Measurements from ENCODE around the gene ENOX1. TPM values are rescaled to one million over a fixed set of nuclear protein-coding genes. Genes with fewer than 3 reads are reported as not detected.

ENOX1 gene
- total RNA-seq, 1 experiment from 2014 or later = 0.26 TPM

- TF ChIP-seq ZNF423 (CRISPR knock-in tag; IDR thresholded peaks at IDR 0.05) (no peak), ZNF425 (CRISPR knock-in tag; conservative IDR thresholded peaks at IDR 0.05) (no peak)
These were observed 397.2 kb downstream of the ENOX1 start (continued) for GRCh38 chr13:43389573-43389972.

GRCh38 chr13:43388282-43389034 is 398.3 kb downstream of the ENOX1 start:
- CTCF ChIA-PET = no interaction called here
- no peak for DNase-seq (ENCODE audit: low spot score)
- H3K36me3 Mint-ChIP-seq = no peaks in the 10 kb centered on the region
- H3K4me3 Mint-ChIP-seq = no peak overlapping the region
- H3K27me3 Mint-ChIP-seq (ENCODE audit: low read depth) = no peaks in the 10 kb centered on the region
- no peak for TF ChIP-seq ZNF396 (CRISPR knock-in tag; IDR thresholded peaks at IDR 0.05; ENCODE audit: borderline replicate concordance)
- no peak for TF ChIP-seq IRF2 (CRISPR knock-in tag; IDR thresholded peaks at IDR 0.05; ENCODE audit: borderline replicate concordance, low read depth)
- no peak for TF ChIP-seq SP1 (CRISPR knock-in tag; conservative IDR thresholded peaks at IDR 0.05)
- TF ChIP-seq NFATC4 (CRISPR knock-in tag; IDR thresholded peaks at IDR 0.05) = no peak
- TF ChIP-seq GTF2I (CRISPR knock-in tag; conservative IDR thresholded peaks at IDR 0.05) = no peak
- TF ChIP-seq NFYB (CRISPR knock-in tag; conservative IDR thresholded peaks at IDR 0.05; ENCODE audit: low read depth) = no peak
- no peak for TF ChIP-seq STAT6 (CRISPR knock-in tag; conservative IDR thresholded peaks at IDR 0.05; ENCODE audit: low read depth)
- no peak for TF ChIP-seq AR (CRISPR knock-in tag; IDR thresholded peaks at IDR 0.05)
- TF ChIP-seq E2F1 (CRISPR knock-in tag; IDR thresholded peaks at IDR 0.05) = no peak
- TF ChIP-seq USF2 (CRISPR knock-in tag; IDR thresholded peaks at IDR 0.05) = no peak
- no peak for TF ChIP-seq IRF1 (CRISPR knock-in tag; IDR thresholded peaks at IDR 0.05)
- TF ChIP-seq ATF3 (CRISPR knock-in tag; conservative IDR thresholded peaks at IDR 0.05) = no peak
- H3K9me3 Mint-ChIP-seq = no peaks in the 10 kb centered on the region
- H3K4me1 Mint-ChIP-seq = peaks cover 13% of the 10 kb centered on the region
- ATAC-seq = no peak
- POLR2A ChIA-PET = no interaction called here
- H3K27ac Mint-ChIP-seq = no peak overlapping the region
